ENCODE data around the gene CSF1R.

The CSF1R gene

GRCh38 chr5:150042459-150042858 lies 43.9 kb downstream of the CSF1R start:
- H3K27me3 ChIP-seq (ENCODE audit: insufficient read depth, poor library complexity, severe bottlenecking) = no peaks in the 10 kb centered on the region
- H3K4me3 ChIP-seq (ENCODE audit: severe bottlenecking) = no peak overlapping the region
- ATAC-seq (ENCODE audit: low read depth) = no peak
- no peak for DNase-seq (ENCODE audit: low spot score)
- peaks cover 98% of the 10 kb centered on the region for H3K36me3 ChIP-seq (ENCODE audit: low read depth)
- H3K9me3 ChIP-seq (ENCODE audit: severe bottlenecking) = no peaks in the 10 kb centered on the region
- H3K27ac ChIP-seq (ENCODE audit: poor library complexity, severe bottlenecking) = no peak overlapping the region
- peaks cover 16% of the 10 kb centered on the region for H3K4me1 ChIP-seq (ENCODE audit: insufficient read depth, poor library complexity, severe bottlenecking)
- no peak for TF ChIP-seq CTCF (IDR thresholded peaks at IDR 0.05; ENCODE audit: poor library complexity, severe bottlenecking)

- H3K27me3 ChIP-seq (ENCODE audit: insufficient read depth, poor library complexity, severe bottlenecking) = no peaks in the 10 kb centered on the region
- no peak for DNase-seq (ENCODE audit: low spot score)
- H3K9me3 ChIP-seq (ENCODE audit: severe bottlenecking) = no peaks in the 10 kb centered on the region
- no peak for TF ChIP-seq CTCF (IDR thresholded peaks at IDR 0.05; ENCODE audit: poor library complexity, severe bottlenecking)
- H3K27ac ChIP-seq (ENCODE audit: poor library complexity, severe bottlenecking) = no peak overlapping the region
- H3K4me3 ChIP-seq (ENCODE audit: severe bottlenecking) = no peak overlapping the region
- ATAC-seq (ENCODE audit: low read depth) = no peak
- H3K36me3 ChIP-seq (ENCODE audit: low read depth) = peaks cover 96% of the 10 kb centered on the region
- H3K4me1 ChIP-seq (ENCODE audit: insufficient read depth, poor library complexity, severe bottlenecking) = peaks cover 15% of the 10 kb centered on the region
Observed at GRCh38 chr5:150038547-150038946, 47.8 kb downstream of the CSF1R start.

- DNase-seq (ENCODE audit: low spot score) (peak; percentile 93), ATAC-seq (ENCODE audit: low read depth) (peak; percentile 100)
- no peak overlapping the region for H3K4me3 ChIP-seq (ENCODE audit: severe bottlenecking)
- no peaks in the 10 kb centered on the region for H3K27me3 ChIP-seq (ENCODE audit: insufficient read depth, poor library complexity, severe bottlenecking)
- peaks cover 96% of the 10 kb centered on the region for H3K36me3 ChIP-seq (ENCODE audit: low read depth)
- peaks cover 11% of the 10 kb centered on the region for H3K4me1 ChIP-seq (ENCODE audit: insufficient read depth, poor library complexity, severe bottlenecking)
- peak overlapping the region; percentile 59 for H3K27ac ChIP-seq (ENCODE audit: poor library complexity, severe bottlenecking)
- H3K9me3 ChIP-seq (ENCODE audit: severe bottlenecking) = no peaks in the 10 kb centered on the region
- no peak for TF ChIP-seq CTCF (IDR thresholded peaks at IDR 0.05; ENCODE audit: poor library complexity, severe bottlenecking)
Observed at GRCh38 chr5:150036513-150036912, 49.8 kb downstream of the CSF1R start.

- Histone ChIP-seq H3K4me1 (ENCODE audit: insufficient read depth, poor library complexity, severe bottlenecking) (peaks cover 11% of the 10 kb centered on the region), H3K36me3 (ENCODE audit: low read depth) (peaks cover 96% of the 10 kb centered on the region), H3K4me3 (ENCODE audit: severe bottlenecking) (no peak overlapping the region), H3K9me3 (ENCODE audit: severe bottlenecking) (no peaks in the 10 kb centered on the region), H3K27me3 (ENCODE audit: insufficient read depth, poor library complexity, severe bottlenecking) (no peaks in the 10 kb centered on the region), H3K27ac (ENCODE audit: poor library complexity, severe bottlenecking) (peak overlapping the region; percentile 59)
- DNase-seq (ENCODE audit: low spot score) (no peak), ATAC-seq (ENCODE audit: low read depth) (no peak)
- no peak for TF ChIP-seq CTCF (IDR thresholded peaks at IDR 0.05; ENCODE audit: poor library complexity, severe bottlenecking)
Observed at GRCh38 chr5:150035139-150035895, 51.0 kb downstream of the CSF1R start.

GRCh38 chr5:150034662-150035061 lies 51.7 kb downstream of the CSF1R start:
- H3K4me3 ChIP-seq (ENCODE audit: severe bottlenecking) = no peak overlapping the region
- H3K27me3 ChIP-seq (ENCODE audit: insufficient read depth, poor library complexity, severe bottlenecking) = no peaks in the 10 kb centered on the region
- H3K9me3 ChIP-seq (ENCODE audit: severe bottlenecking) = no peaks in the 10 kb centered on the region
- no peak for TF ChIP-seq CTCF (IDR thresholded peaks at IDR 0.05; ENCODE audit: poor library complexity, severe bottlenecking)
- H3K27ac ChIP-seq (ENCODE audit: poor library complexity, severe bottlenecking) = no peak overlapping the region
- peaks cover 11% of the 10 kb centered on the region for H3K4me1 ChIP-seq (ENCODE audit: insufficient read depth, poor library complexity, severe bottlenecking)
- H3K36me3 ChIP-seq (ENCODE audit: low read depth) = peaks cover 96% of the 10 kb centered on the region
- DNase-seq (ENCODE audit: low spot score) (no peak), ATAC-seq (ENCODE audit: low read depth) (no peak)
